Measurements from ENCODE around the gene PDCD5.

DNA sequence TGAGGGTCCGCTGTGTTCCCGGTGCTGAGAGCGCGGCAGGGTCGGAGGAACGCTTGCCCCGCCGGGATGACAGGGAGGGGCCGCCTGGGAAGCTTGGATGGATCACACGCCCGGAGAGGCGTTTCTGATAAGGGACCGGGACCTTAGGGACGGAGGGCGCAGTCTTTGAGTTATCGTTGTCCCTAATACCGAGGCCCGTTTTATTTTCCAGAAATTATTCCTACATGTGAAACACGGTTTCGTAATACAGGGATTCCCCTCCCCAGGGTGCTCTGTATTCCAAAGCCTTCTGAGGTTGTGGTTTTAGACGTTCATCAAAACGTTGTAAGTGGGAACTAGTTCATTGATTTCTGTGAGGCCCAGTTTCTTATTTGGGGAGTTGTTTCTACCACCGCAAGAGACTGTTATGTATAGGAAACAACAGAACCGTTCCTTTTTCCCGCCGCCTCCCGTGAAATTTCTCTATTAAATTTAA lies 752 bp downstream of the PDCD5 start:
- TF ChIP-seq, protein P1, sequence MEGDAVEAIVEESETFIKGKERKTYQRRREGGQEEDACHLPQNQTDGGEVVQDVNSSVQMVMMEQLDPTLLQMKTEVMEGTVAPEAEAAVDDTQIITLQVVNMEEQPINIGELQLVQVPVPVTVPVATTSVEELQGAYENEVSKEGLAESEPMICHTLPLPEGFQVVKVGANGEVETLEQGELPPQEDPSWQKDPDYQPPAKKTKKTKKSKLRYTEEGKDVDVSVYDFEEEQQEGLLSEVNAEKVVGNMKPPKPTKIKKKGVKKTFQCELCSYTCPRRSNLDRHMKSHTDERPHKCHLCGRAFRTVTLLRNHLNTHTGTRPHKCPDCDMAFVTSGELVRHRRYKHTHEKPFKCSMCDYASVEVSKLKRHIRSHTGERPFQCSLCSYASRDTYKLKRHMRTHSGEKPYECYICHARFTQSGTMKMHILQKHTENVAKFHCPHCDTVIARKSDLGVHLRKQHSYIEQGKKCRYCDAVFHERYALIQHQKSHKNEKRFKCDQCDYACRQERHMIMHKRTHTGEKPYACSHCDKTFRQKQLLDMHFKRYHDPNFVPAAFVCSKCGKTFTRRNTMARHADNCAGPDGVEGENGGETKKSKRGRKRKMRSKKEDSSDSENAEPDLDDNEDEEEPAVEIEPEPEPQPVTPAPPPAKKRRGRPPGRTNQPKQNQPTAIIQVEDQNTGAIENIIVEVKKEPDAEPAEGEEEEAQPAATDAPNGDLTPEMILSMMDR (IDR thresholded peaks at IDR 0.05; ENCODE audit: extremely low read depth in 1 of 2, insufficient read depth in 1 of 2, low read depth in 1 of 2, low read length in 2 of 2): no peak
- TF ChIP-seq POLR2AphosphoS5 (IDR thresholded peaks at IDR 0.05; ENCODE audit: insufficient read depth, low read depth, low read length) (no peak), EZH2 (IDR thresholded peaks at IDR 0.05; ENCODE audit: borderline replicate concordance, low read depth, low read length, severe bottlenecking) (no peak), POLR2A (IDR thresholded peaks at IDR 0.05; ENCODE audit: low read depth, low read length) (no peak), GATA2 (IDR thresholded peaks at IDR 0.05; ENCODE audit: insufficient read depth, insufficient read length, low read depth, low read length) (no peak), JUN (IDR thresholded peaks at IDR 0.05; ENCODE audit: borderline replicate concordance, insufficient read depth, insufficient read length, low read depth) (no peak)
